WTC11 (cell line): ENCODE measurements around the gene UFC1. TPM values are rescaled to one million over a fixed set of nuclear protein-coding genes. Genes with fewer than 3 reads are reported as not detected.

Experiments used
- ATAC-seq: fragments of 200-7000 bp; cut with Tn5 transposase; 2 replicates; pipeline ENCODE4 v1.10.0; 2021; ENCODE audit warnings: mild to moderate bottlenecking, moderate library complexity
- CTCF ChIA-PET: fragments of 300-600 bp; sonication (Branson Sonifier 250); formaldehyde crosslinking; loops from one replicate; lab custom pipeline; 2021; ENCODE audit warnings: antibody characterized with exemption; lab: Charles Lee
- POLR2A ChIA-PET: fragments of 350-600 bp; sonication (Branson Sonifier 250); formaldehyde crosslinking; loops from one replicate; lab custom pipeline; 2021; ENCODE audit warnings: antibody characterized with exemption; lab: Charles Lee
- DNase-seq: peaks from one replicate; pipeline ENCODE4 v3.0.0; 2021; ENCODE audit warnings: low spot score
- H3K27ac Mint-ChIP-seq: 2 replicates; pipeline ENCODE4 v1.8.0; 2021; ENCODE audit warnings: mixed read lengths
- H3K27me3 Mint-ChIP-seq: 2 replicates; pipeline ENCODE4 v1.8.0; 2021; ENCODE audit warnings: low read depth, mild to moderate bottlenecking, moderate library complexity, mixed read lengths
- H3K36me3 Mint-ChIP-seq: 2 replicates; pipeline ENCODE4 v1.8.0; 2021; ENCODE audit warnings: mixed read lengths
- H3K4me1 Mint-ChIP-seq: 2 replicates; pipeline ENCODE4 v1.8.0; 2022; ENCODE audit warnings: mixed read lengths
- H3K4me3 Mint-ChIP-seq: 2 replicates; pipeline ENCODE4 v1.8.0; 2021; ENCODE audit warnings: mild to moderate bottlenecking, moderate library complexity, mixed read lengths
- H3K9me3 Mint-ChIP-seq: 2 replicates; pipeline ENCODE4 v1.8.0; 2021; ENCODE audit warnings: mixed read lengths
- CDX4 ChIP-seq: fragments of 250-450 bp; sonication (Bioruptor Pico); IDR thresholded peaks from 2 replicates; pipeline ENCODE4 v1.9.0; 2021; ENCODE audit warnings: moderate library complexity, mild to moderate bottlenecking, inconsistent platforms, borderline replicate concordance
- FOXJ3 ChIP-seq: sonication (generic); formaldehyde crosslinking; IDR thresholded peaks from 2 replicates; pipeline ENCODE4 v1.9.0; 2021; ENCODE audit warnings: missing genetic modification reagents, mild to moderate bottlenecking, borderline replicate concordance
- FOXK1 ChIP-seq: sonication (generic); formaldehyde crosslinking; IDR thresholded peaks from 2 replicates; pipeline ENCODE4 v1.8.0; 2022; ENCODE audit warnings: mild to moderate bottlenecking, moderate library complexity, missing genetic modification reagents
- FOXP4 ChIP-seq: sonication (generic); formaldehyde crosslinking; IDR thresholded peaks from 2 replicates; pipeline ENCODE4 v1.8.0; 2022; ENCODE audit warnings: mild to moderate bottlenecking, missing genetic modification reagents
- GABPB1 ChIP-seq: sonication (generic); formaldehyde crosslinking; IDR thresholded peaks from 2 replicates; pipeline ENCODE4 v1.8.1; 2023; ENCODE audit warnings: mild to moderate bottlenecking, missing genetic modification reagents
- IRF2 ChIP-seq: sonication (generic); formaldehyde crosslinking; IDR thresholded peaks from 2 replicates; pipeline ENCODE4 v1.8.0; 2022; ENCODE audit warnings: low read depth, missing genetic modification reagents, borderline replicate concordance
- JAZF1 ChIP-seq: fragments of 250-450 bp; sonication (Bioruptor Pico); IDR thresholded peaks from 2 replicates; pipeline ENCODE4 v1.9.0; 2021; ENCODE audit warnings: moderate library complexity, mild to moderate bottlenecking, inconsistent platforms
- MLX ChIP-seq: sonication (generic); formaldehyde crosslinking; IDR thresholded peaks from 2 replicates; pipeline ENCODE4 v1.8.1; 2023; ENCODE audit warnings: mild to moderate bottlenecking, missing genetic modification reagents, moderate library complexity
- NR1H2 ChIP-seq: sonication (generic); formaldehyde crosslinking; IDR thresholded peaks from 2 replicates; pipeline ENCODE4 v1.9.0; 2021; ENCODE audit warnings: mild to moderate bottlenecking, moderate library complexity, missing genetic modification reagents
- OVOL2 ChIP-seq: fragments of 250-450 bp; sonication (Bioruptor Pico); IDR thresholded peaks from 2 replicates; pipeline ENCODE4 v1.9.0; 2021; ENCODE audit warnings: mild to moderate bottlenecking, borderline replicate concordance
- SMAD4 ChIP-seq: sonication (generic); formaldehyde crosslinking; IDR thresholded peaks from 2 replicates; pipeline ENCODE4 v1.8.0; 2022; ENCODE audit warnings: mild to moderate bottlenecking, missing genetic modification reagents
- STAT6 ChIP-seq: sonication (generic); formaldehyde crosslinking; conservative IDR thresholded peaks from 2 replicates; pipeline ENCODE4 v1.8.1; 2023; ENCODE audit warnings: mild to moderate bottlenecking, low read depth, missing genetic modification reagents, moderate library complexity
- ZNF317 ChIP-seq: sonication (generic); formaldehyde crosslinking; IDR thresholded peaks from 2 replicates; pipeline ENCODE4 v1.8.1; 2023; ENCODE audit warnings: low read depth, mild to moderate bottlenecking, moderate library complexity, missing genetic modification reagents, borderline replicate concordance
- ZNF532 ChIP-seq: fragments of 250-450 bp; sonication (Bioruptor Pico); IDR thresholded peaks from 2 replicates; pipeline ENCODE4 v1.9.0; 2021; ENCODE audit warnings: mild to moderate bottlenecking, borderline replicate concordance
- ZNF671 ChIP-seq: fragments of 250-450 bp; sonication (Bioruptor Pico); IDR thresholded peaks from 2 replicates; pipeline ENCODE4 v1.8.0; 2021; ENCODE audit warnings: mild to moderate bottlenecking
- total RNA-seq: library from RNA; stranded (reverse); gene quantifications from 3 replicates; pipeline ENCODE4 v1.2.3, GENCODE V29; 2021
- TF ChIP-seq, protein P1 (sequence below): sonication (generic); formaldehyde crosslinking; conservative IDR thresholded peaks from 2 replicates; pipeline ENCODE4 v1.8.1; 2022; ENCODE audit warnings: mild to moderate bottlenecking, missing genetic modification reagents
- TF ChIP-seq, protein P2 (sequence below): fragments of 250-450 bp; sonication (Bioruptor Pico); IDR thresholded peaks from 2 replicates; pipeline ENCODE4 v1.9.0; 2021; ENCODE audit warnings: mild to moderate bottlenecking
- TF ChIP-seq, protein P3 (sequence below): sonication (generic); formaldehyde crosslinking; IDR thresholded peaks from 2 replicates; pipeline ENCODE4 v1.8.1; 2022; ENCODE audit warnings: missing genetic modification reagents, borderline replicate concordance
- TF ChIP-seq, protein P4 (sequence below): sonication (generic); formaldehyde crosslinking; IDR thresholded peaks from 2 replicates; pipeline ENCODE4 v1.8.1; 2022; ENCODE audit warnings: low read depth, mild to moderate bottlenecking, moderate library complexity, missing genetic modification reagents, borderline replicate concordance

UFC1 gene
- total RNA-seq, 1 experiment from 2014 or later, result 56.2 TPM

GRCh38 chr1:161187311-161187710, 33.5 kb downstream of the UFC1 start (continued):
- TF ChIP-seq SMAD4 (CRISPR knock-in tag), result no peak

- Mint-ChIP-seq H3K27me3 (no peaks in the 10 kb centered on the region), H3K4me1 (peaks cover 15% of the 10 kb centered on the region), H3K4me3 (no peak overlapping the region), H3K27ac (no peak overlapping the region), H3K9me3 (no peaks in the 10 kb centered on the region), H3K36me3 (0 out of 2 replicates have a peak, but pooled peaks cover 3% of the 10 kb centered on the region)
- CTCF ChIA-PET, result interaction anchor here (0.7 kb wide), 1 partner anchor 9 kb away, joined by 7 read pairs; no protein-coding TSS in a partner anchor
- TF ChIP-seq ZNF671 (CRISPR knock-in tag) (no peak), SMAD4 (CRISPR knock-in tag) (no peak), CDX4 (CRISPR knock-in tag) (no peak), NR1H2 (no peak), ZNF532 (no peak), JAZF1 (CRISPR knock-in tag) (no peak), FOXJ3 (CRISPR knock-in tag) (no peak), GABPB1 (CRISPR knock-in tag) (no peak), FOXK1 (no peak), ZNF317 (no peak), FOXP4 (no peak), IRF2 (CRISPR knock-in tag) (no peak), OVOL2 (no peak), STAT6 (CRISPR knock-in tag) (no peak), MLX (CRISPR knock-in tag) (no peak)
- TF ChIP-seq, protein P1, sequence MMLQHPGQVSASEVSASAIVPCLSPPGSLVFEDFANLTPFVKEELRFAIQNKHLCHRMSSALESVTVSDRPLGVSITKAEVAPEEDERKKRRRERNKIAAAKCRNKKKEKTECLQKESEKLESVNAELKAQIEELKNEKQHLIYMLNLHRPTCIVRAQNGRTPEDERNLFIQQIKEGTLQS, result no peak
- TF ChIP-seq, protein P2, sequence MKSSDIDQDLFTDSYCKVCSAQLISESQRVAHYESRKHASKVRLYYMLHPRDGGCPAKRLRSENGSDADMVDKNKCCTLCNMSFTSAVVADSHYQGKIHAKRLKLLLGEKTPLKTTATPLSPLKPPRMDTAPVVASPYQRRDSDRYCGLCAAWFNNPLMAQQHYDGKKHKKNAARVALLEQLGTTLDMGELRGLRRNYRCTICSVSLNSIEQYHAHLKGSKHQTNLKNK (CRISPR knock-in tag), result no peak
- TF ChIP-seq, protein P3, sequence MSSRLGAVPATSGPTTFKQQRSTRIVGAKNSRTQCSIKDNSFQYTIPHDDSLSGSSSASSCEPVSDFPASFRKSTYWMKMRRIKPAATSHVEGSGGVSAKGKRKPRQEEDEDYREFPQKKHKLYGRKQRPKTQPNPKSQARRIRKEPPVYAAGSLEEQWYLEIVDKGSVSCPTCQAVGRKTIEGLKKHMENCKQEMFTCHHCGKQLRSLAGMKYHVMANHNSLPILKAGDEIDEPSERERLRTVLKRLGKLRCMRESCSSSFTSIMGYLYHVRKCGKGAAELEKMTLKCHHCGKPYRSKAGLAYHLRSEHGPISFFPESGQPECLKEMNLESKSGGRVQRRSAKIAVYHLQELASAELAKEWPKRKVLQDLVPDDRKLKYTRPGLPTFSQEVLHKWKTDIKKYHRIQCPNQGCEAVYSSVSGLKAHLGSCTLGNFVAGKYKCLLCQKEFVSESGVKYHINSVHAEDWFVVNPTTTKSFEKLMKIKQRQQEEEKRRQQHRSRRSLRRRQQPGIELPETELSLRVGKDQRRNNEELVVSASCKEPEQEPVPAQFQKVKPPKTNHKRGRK (CRISPR knock-in tag), result no peak
- TF ChIP-seq, protein P4, sequence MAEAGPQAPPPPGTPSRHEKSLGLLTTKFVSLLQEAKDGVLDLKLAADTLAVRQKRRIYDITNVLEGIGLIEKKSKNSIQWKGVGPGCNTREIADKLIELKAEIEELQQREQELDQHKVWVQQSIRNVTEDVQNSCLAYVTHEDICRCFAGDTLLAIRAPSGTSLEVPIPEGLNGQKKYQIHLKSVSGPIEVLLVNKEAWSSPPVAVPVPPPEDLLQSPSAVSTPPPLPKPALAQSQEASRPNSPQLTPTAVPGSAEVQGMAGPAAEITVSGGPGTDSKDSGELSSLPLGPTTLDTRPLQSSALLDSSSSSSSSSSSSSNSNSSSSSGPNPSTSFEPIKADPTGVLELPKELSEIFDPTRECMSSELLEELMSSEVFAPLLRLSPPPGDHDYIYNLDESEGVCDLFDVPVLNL, result no peak
- ATAC-seq (no peak), DNase-seq (no peak)
- POLR2A ChIA-PET, result interaction anchor here (0.7 kb wide), 1 partner anchor 109 kb away, joined by 7 read pairs; no protein-coding TSS in a partner anchor
These were observed 34.6 kb downstream of the UFC1 start for GRCh38 chr1:161188381-161188780.
